ENCODE data around the gene TMEM92.
"Not testable (repeated sequence)": the region's sequence is repeated elsewhere in the genome, so short reads cannot be mapped to it uniquely, and the experiment has no call there.

DNA sequence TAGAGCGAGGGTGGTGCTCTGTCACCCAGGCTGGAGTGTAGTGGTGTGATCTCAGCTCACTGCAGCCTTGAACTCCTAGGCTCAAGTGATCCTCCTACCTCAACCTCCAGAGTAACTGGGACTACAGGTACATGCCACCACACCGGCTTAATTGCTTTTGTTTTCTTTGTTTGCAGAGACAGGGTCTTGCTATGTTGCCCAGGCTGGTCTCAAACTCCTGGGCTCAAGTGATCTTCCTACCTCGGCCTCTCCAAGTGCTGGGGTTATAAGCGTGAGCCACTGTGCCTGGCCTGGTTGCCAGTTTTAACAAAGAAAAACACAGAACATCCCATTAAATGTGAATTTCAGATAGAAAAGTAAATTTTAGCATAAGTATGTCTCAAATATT is 2.9 kb upstream of the TMEM92 start:
- TF ChIP-seq, protein P1, sequence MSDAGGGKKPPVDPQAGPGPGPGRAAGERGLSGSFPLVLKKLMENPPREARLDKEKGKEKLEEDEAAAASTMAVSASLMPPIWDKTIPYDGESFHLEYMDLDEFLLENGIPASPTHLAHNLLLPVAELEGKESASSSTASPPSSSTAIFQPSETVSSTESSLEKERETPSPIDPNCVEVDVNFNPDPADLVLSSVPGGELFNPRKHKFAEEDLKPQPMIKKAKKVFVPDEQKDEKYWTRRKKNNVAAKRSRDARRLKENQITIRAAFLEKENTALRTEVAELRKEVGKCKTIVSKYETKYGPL (CRISPR knock-in tag; IDR thresholded peaks at IDR 0.05), result not testable (repeated sequence)
- TF ChIP-seq SMC3 (IDR thresholded peaks at IDR 0.05; ENCODE audit: low read length); RAD51 (IDR thresholded peaks at IDR 0.05; ENCODE audit: borderline replicate concordance); TBP (CRISPR knock-in tag; IDR thresholded peaks at IDR 0.05); KDM4B (CRISPR knock-in tag; IDR thresholded peaks at IDR 0.05); NFYB (CRISPR knock-in tag; IDR thresholded peaks at IDR 0.05); NFE2 (CRISPR knock-in tag; IDR thresholded peaks at IDR 0.05): not testable (repeated sequence)
- TF ChIP-seq, protein P2, sequence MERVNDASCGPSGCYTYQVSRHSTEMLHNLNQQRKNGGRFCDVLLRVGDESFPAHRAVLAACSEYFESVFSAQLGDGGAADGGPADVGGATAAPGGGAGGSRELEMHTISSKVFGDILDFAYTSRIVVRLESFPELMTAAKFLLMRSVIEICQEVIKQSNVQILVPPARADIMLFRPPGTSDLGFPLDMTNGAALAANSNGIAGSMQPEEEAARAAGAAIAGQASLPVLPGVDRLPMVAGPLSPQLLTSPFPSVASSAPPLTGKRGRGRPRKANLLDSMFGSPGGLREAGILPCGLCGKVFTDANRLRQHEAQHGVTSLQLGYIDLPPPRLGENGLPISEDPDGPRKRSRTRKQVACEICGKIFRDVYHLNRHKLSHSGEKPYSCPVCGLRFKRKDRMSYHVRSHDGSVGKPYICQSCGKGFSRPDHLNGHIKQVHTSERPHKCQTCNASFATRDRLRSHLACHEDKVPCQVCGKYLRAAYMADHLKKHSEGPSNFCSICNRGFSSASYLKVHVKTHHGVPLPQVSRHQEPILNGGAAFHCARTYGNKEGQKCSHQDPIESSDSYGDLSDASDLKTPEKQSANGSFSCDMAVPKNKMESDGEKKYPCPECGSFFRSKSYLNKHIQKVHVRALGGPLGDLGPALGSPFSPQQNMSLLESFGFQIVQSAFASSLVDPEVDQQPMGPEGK (CRISPR knock-in tag; IDR thresholded peaks at IDR 0.05), result not testable (repeated sequence)
- TF ChIP-seq, protein P3, sequence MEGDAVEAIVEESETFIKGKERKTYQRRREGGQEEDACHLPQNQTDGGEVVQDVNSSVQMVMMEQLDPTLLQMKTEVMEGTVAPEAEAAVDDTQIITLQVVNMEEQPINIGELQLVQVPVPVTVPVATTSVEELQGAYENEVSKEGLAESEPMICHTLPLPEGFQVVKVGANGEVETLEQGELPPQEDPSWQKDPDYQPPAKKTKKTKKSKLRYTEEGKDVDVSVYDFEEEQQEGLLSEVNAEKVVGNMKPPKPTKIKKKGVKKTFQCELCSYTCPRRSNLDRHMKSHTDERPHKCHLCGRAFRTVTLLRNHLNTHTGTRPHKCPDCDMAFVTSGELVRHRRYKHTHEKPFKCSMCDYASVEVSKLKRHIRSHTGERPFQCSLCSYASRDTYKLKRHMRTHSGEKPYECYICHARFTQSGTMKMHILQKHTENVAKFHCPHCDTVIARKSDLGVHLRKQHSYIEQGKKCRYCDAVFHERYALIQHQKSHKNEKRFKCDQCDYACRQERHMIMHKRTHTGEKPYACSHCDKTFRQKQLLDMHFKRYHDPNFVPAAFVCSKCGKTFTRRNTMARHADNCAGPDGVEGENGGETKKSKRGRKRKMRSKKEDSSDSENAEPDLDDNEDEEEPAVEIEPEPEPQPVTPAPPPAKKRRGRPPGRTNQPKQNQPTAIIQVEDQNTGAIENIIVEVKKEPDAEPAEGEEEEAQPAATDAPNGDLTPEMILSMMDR (CRISPR knock-in tag; IDR thresholded peaks at IDR 0.05), result not testable (repeated sequence)
